HepG2 (cell line): ENCODE data around the gene SH3BP2. TPM values are rescaled to one million over a fixed set of nuclear protein-coding genes. Genes with fewer than 3 reads are reported as not detected.

ENCODE experiments used
- ATAC-seq: fragments of 200-7000 bp; cut with Tn5 transposase; 3 replicates; pipeline ENCODE4 v1.9.1; 2020; ENCODE audit warnings: mild to moderate bottlenecking, moderate library complexity
- BruUV-seq: library from RNA; stranded (reverse); fragments of 400-500 nt; replicated peaks from 2 replicates; lab custom pipeline; 2021; lab: Mats Ljungman, UMichigan
- CTCF ChIA-PET: fragments of 300-600 bp; formaldehyde crosslinking; extraction: SDS; loops from one replicate; lab custom pipeline; 2021; ENCODE audit warnings: low total read pairs, inconsistent platforms, low intra/inter-chr PET ratio; lab: Yijun Ruan, JAX
- POLR2A ChIA-PET: fragments of 350-600 bp; sonication (Branson Sonifier 250); formaldehyde crosslinking; loops from one replicate; lab custom pipeline; 2020; ENCODE audit warnings: antibody characterized with exemption, inconsistent platforms; lab: Yijun Ruan, JAX
- DNase-seq: peaks from one replicate; pipeline ENCODE4 v3.0.0-alpha.2; 2015; ENCODE audit warnings: low spot score
- FAIRE-seq: peaks from 3 replicates; lab custom pipeline; 2011; peaks lifted over from hg19 to GRCh38; lab: Jason Lieb, UNC
- H2AFZ ChIP-seq: one replicate; pipeline ENCODE4 v1.6.1; 2011; ENCODE audit warnings: low read length, inconsistent platforms
- H3K27ac ChIP-seq: fragments of 300-600 bp; 3 replicates; pipeline ENCODE4 v1.8.0; 2011; ENCODE audit warnings: mixed run types, mild to moderate bottlenecking, mixed read lengths, low read length, inconsistent platforms; ENCODE audit not compliant: insufficient read depth; ENCODE audit errors: extremely low read length
- H3K27me3 ChIP-seq, 2 experiments: fragments of 200-600 bp in 1 of 2; 2 replicates in 1 of 2; 3 replicates in 1 of 2; pipeline versions ENCODE4 v1.6.0 to v1.8.0; 2011; ENCODE audit warnings: low read length in 2 of 2, mild to moderate bottlenecking in 2 of 2, moderate library complexity in 2 of 2, inconsistent platforms in 1 of 2; ENCODE audit not compliant: insufficient read depth in 2 of 2, control insufficient read depth in 1 of 2
- H3K36me3 ChIP-seq, 2 experiments: fragments of 200-600 bp in 1 of 2; replicated peaks in 1 of 2; 2 replicates in 1 of 2; 3 replicates in 1 of 2; pipeline versions ENCODE4 v1.5.1 to v1.8.0; 2011; ENCODE audit warnings: low read length in 2 of 2, inconsistent platforms in 1 of 2; ENCODE audit not compliant: insufficient read depth in 2 of 2, control insufficient read depth in 1 of 2
- H3K4me1 ChIP-seq: 2 replicates; pipeline ENCODE4 v1.5.1; 2012; ENCODE audit warnings: low read length, inconsistent platforms; ENCODE audit not compliant: insufficient read depth
- H3K4me2 ChIP-seq: 2 replicates; pipeline ENCODE4 v1.6.0; 2011; ENCODE audit warnings: low read depth, low read length, inconsistent platforms
- H3K4me3 ChIP-seq, 3 experiments: fragments of 200-600 bp in 1 of 3; sonication (generic), shearing (Covaris generic) in 1 of 3; replicated peaks in 1 of 3; 2 replicates each; pipeline ENCODE4 v1.5.1; 2011 to 2016; ENCODE audit warnings: low read length in 3 of 3, inconsistent platforms in 2 of 3, low read depth in 2 of 3, mild to moderate bottlenecking in 2 of 3, control low read depth in 1 of 3, mixed read lengths in 1 of 3; ENCODE audit not compliant: insufficient read depth in 1 of 3
- H3K79me2 ChIP-seq: one replicate; pipeline ENCODE4 v1.6.1; 2011; ENCODE audit warnings: low read length, inconsistent platforms; ENCODE audit not compliant: insufficient read depth
- H3K9ac ChIP-seq: 2 replicates; pipeline ENCODE4 v1.6.0; 2011; ENCODE audit warnings: mild to moderate bottlenecking, low read depth, low read length, inconsistent platforms; ENCODE audit not compliant: insufficient read depth
- H3K9me3 ChIP-seq: 2 replicates; pipeline ENCODE4 v1.5.1; 2012; ENCODE audit warnings: mild to moderate bottlenecking, low read length
- H4K20me1 ChIP-seq: 2 replicates; pipeline ENCODE4 v1.6.0; 2011; ENCODE audit warnings: inconsistent platforms, mild to moderate bottlenecking, low read length, moderate library complexity; ENCODE audit not compliant: insufficient read depth
- ARID3A ChIP-seq: IDR thresholded peaks from 2 replicates; pipeline ENCODE4 v1.6.1; 2012; ENCODE audit warnings: low read depth, low read length, improper control_type of control experiment
- HIC2 ChIP-seq: sonication (generic); formaldehyde crosslinking; IDR thresholded peaks from 2 replicates; pipeline ENCODE4 v1.9.0; 2022; ENCODE audit warnings: low read depth, missing genetic modification reagents
- HNF1B ChIP-seq: sonication (generic); formaldehyde crosslinking; IDR thresholded peaks from 2 replicates; pipeline ENCODE4 v1.5.1; 2020; ENCODE audit warnings: mild to moderate bottlenecking, moderate library complexity, missing genetic modification reagents
- POLR2AphosphoS5 ChIP-seq: IDR thresholded peaks from 2 replicates; pipeline ENCODE4 v1.6.1; 2012; ENCODE audit warnings: low read depth, low read length
- SRSF1 ChIP-seq: fragments of 200-400 bp; formaldehyde crosslinking; optimal IDR thresholded peaks from 2 replicates; pipeline ENCODE3; 2017; ENCODE audit warnings: mild to moderate bottlenecking, low read depth, low read length, moderate library complexity
- ZBTB2 ChIP-seq: sonication (generic); formaldehyde crosslinking; IDR thresholded peaks from 2 replicates; pipeline ENCODE4 v1.8.0; 2022; ENCODE audit warnings: low read depth, missing genetic modification reagents
- ZFYVE20 ChIP-seq: sonication (generic); formaldehyde crosslinking; IDR thresholded peaks from 2 replicates; pipeline ENCODE4 v1.8.0; 2023; ENCODE audit warnings: low read depth, mild to moderate bottlenecking, moderate library complexity, missing genetic modification reagents, borderline replicate concordance
- ZNF20 ChIP-seq: sonication (generic); formaldehyde crosslinking; IDR thresholded peaks from 2 replicates; pipeline ENCODE4 v1.4.0; 2020; ENCODE audit warnings: mild to moderate bottlenecking, moderate library complexity, missing genetic modification reagents
- ZNF383 ChIP-seq: sonication (generic); formaldehyde crosslinking; IDR thresholded peaks from 2 replicates; pipeline ENCODE4 v1.4.0; 2020; ENCODE audit warnings: missing genetic modification reagents, mild to moderate bottlenecking, borderline replicate concordance
- ZNF513 ChIP-seq: sonication (generic); formaldehyde crosslinking; conservative IDR thresholded peaks from 2 replicates; pipeline ENCODE4 v1.5.0; 2020; ENCODE audit warnings: missing genetic modification reagents
- ZNF552 ChIP-seq: sonication (generic); formaldehyde crosslinking; IDR thresholded peaks from 2 replicates; pipeline ENCODE4 v1.9.0; 2022; ENCODE audit warnings: missing genetic modification reagents, mild to moderate bottlenecking, borderline replicate concordance
- ZNF572 ChIP-seq: sonication (generic); formaldehyde crosslinking; IDR thresholded peaks from 2 replicates; pipeline ENCODE4 v1.5.1; 2020; ENCODE audit warnings: mild to moderate bottlenecking, missing genetic modification reagents
- ZNF576 ChIP-seq: sonication (generic); formaldehyde crosslinking; IDR thresholded peaks from 2 replicates; pipeline ENCODE4 v1.4.0; 2020; ENCODE audit warnings: mild to moderate bottlenecking, missing genetic modification reagents
- ZNF629 ChIP-seq: sonication (generic); formaldehyde crosslinking; conservative IDR thresholded peaks from 2 replicates; pipeline ENCODE4 v1.5.0; 2020; ENCODE audit warnings: missing genetic modification reagents
- WGBS: methylation state at CpG from one replicate; pipeline ENCODE4 v1.1.6; 2017; ENCODE audit warnings: low lambda C conversion rate; 5-methylcytosine and 5-hydroxymethylcytosine counted together
- in situ Hi-C: cut with HindIII; loops from 2 replicates; pipeline ENCODE4 v1.10.0; 2017; ENCODE audit warnings: low pct_unique_long_range_greater_than_20kb; ENCODE audit not compliant: extremely low pct_ligation_motif_present
- intact Hi-C: fragments of 100-400 bp; cut with micrococcal nuclease; formaldehyde crosslinking; loops from one replicate; pipeline ENCODE4 v1.10.0; 2022; ENCODE audit not compliant: unreplicated experiment
- polyA plus RNA-seq, 8 experiments: library from polyadenylated mRNA; depleted of rRNA in 3 of 8; stranded (reverse) in 7 of 8; unstranded in 1 of 8; fragments of >200 nt; fragmentation: Illumina TruSeq in 4 of 8; extraction: Trizol in 4 of 8; gene quantifications; 2 replicates each; pipeline versions ENCODE4 v1.2.1 to v1.2.3, GENCODE V29; 2011 to 2016; ENCODE audit warnings: low read depth in 4 of 8, missing spikeins in 1 of 8, mixed read lengths in 1 of 8; ENCODE audit not compliant: insufficient read depth in 1 of 8
- total RNA-seq, 5 experiments: library from RNA; depleted of rRNA; stranded (reverse); fragments of >200 nt; fragmentation: Illumina TruSeq; extraction: Trizol; gene quantifications; 2 replicates each; pipeline ENCODE4 v1.2.3, GENCODE V29; 2016; ENCODE audit warnings: low read depth in 1 of 5

SH3BP2 gene
- total and polyA plus RNA-seq, 2 of the 13 experiments (the other 11 are each of a cell fraction or from before 2014, with no cell fraction given): 16.9 to 34.5 TPM

- ChIA-PET POLR2A (no interaction called here), CTCF (no interaction called here)
- H3K9ac ChIP-seq: no peak overlapping the region
- no peak for DNase-seq
- in situ Hi-C loops (no loop called here), intact Hi-C loops (no loop called here)
- H3K79me2 ChIP-seq: peaks cover 80% of the 10 kb centered on the region
- ATAC-seq: no peak
- peaks cover 61% of the 10 kb centered on the region for H3K4me1 ChIP-seq
- no peak overlapping the region for H3K4me3 ChIP-seq
- no peak for FAIRE-seq
- no peak overlapping the region for H3K4me2 ChIP-seq
- H3K27ac ChIP-seq: no peak overlapping the region
- H3K36me3 ChIP-seq: peaks cover 12 to 26% of the 10 kb centered on the region in 2 experiments; a peak in 4 of 5 replicates
- 88% methylated on average over 1 of the region's 1 CpG for WGBS
- H4K20me1 ChIP-seq: peaks cover 33% of the 10 kb centered on the region
- no peaks in the 10 kb centered on the region for H3K9me3 ChIP-seq
- no peak overlapping the region for H2AFZ ChIP-seq
- no peaks in the 10 kb centered on the region for H3K27me3 ChIP-seq
- no TSS peak for BruUV-seq
- no peak for TF ChIP-seq ZNF572 (CRISPR knock-in tag)
- no peak for TF ChIP-seq ZNF552 (CRISPR knock-in tag)
- TF ChIP-seq ZFYVE20 (CRISPR knock-in tag): no peak
- no peak for TF ChIP-seq ZNF383
- no peak for TF ChIP-seq POLR2AphosphoS5
- no peak for TF ChIP-seq ZNF513 (CRISPR knock-in tag)
- TF ChIP-seq HNF1B: no peak
- no peak for TF ChIP-seq ZNF629
- TF ChIP-seq ARID3A: no peak
- TF ChIP-seq SRSF1: no peak
- no peak for TF ChIP-seq ZNF20 (CRISPR knock-in tag)
- TF ChIP-seq HIC2 (CRISPR knock-in tag): no peak
- TF ChIP-seq ZBTB2 (CRISPR knock-in tag): no peak
- TF ChIP-seq ZNF576 (CRISPR knock-in tag): no peak
Measured at GRCh38 chr4:2873329-2873728, 80.4 kb downstream of the SH3BP2 start.
